Non-pigmented ciliary epithelial cell (primary cell): Measurements from ENCODE around the gene CBFA2T3.

Experiments
- DNase-seq: peaks from one replicate; pipeline ENCODE4 v3.0.0-alpha.2; 2010; ENCODE audit warnings: low read depth

Gene CBFA2T3

GRCh38 chr16:88938777-88939244, 38.2 kb downstream of the CBFA2T3 start:
- no peak for DNase-seq

GRCh38 chr16:88938119-88938776, 38.8 kb downstream of the CBFA2T3 start:
- no peak for DNase-seq

- no peak for DNase-seq
These were observed 39.8 kb downstream of the CBFA2T3 start for GRCh38 chr16:88937206-88937621.

DNA sequence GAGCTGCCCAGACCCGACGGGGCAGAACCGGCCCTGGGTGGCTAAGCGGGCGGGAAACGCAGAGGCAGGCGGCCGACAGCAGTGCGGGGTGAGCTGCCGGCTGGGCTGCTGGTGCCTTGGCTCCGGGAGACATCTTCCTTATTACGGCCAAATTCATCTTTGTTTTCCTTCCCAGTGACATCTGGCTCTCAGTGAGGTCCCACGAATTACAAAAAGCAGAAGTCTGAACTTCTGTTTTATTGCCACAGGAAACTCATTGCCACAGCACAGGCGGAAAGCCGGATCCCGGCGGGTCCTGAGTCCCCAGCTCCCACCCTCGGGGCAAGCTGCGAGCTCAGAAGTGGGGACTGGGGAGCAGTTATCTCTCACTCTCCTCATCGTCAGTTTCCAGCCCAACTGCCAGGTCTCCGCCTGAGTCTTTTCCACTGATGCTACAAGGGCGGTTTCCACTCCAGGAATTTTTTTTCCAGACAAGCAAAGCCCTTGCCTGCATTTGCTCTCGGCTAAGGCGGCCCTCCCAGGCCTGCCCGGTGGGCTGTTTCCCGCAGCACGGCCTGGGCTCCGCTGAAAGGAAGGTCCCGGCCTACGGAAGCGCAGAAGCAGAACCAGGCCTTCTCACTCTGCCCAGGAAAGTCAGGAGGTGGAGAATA, 40.3 kb downstream of the CBFA2T3 start:
- no peak for DNase-seq

- DNase-seq, result no peak
These were observed 40.9 kb downstream of the CBFA2T3 start for GRCh38 chr16:88936008-88936555.

DNA sequence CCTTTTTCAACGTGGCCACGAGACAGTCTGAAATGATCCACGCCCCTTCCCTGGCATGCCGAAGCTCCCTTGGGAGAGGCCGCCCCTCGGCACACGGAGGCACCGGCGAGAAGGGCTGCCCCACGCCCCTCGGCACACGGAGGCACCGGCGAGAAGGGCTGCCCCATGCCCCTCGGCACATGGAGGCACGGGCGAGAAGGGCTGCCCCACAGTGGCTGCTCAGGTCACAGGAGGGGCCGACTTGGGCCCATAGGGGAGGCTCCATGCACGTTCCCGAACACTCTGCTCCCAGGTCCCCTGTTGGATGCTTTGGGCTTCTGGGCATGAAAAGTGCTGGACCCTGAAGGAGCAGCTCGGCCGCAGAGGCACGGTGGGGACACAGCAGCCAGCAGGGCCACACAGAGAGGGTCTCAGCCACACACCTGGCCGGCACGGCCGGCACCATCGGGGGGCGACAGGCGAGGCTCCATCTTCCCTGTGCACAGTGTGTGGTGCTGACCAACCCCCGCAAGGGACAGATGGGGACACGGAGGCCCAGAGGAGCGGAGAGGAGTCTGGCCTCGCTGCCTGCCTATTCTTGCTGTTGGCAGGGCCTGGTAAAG, 42.8 kb downstream of the CBFA2T3 start:
- DNase-seq, result no peak

DNA sequence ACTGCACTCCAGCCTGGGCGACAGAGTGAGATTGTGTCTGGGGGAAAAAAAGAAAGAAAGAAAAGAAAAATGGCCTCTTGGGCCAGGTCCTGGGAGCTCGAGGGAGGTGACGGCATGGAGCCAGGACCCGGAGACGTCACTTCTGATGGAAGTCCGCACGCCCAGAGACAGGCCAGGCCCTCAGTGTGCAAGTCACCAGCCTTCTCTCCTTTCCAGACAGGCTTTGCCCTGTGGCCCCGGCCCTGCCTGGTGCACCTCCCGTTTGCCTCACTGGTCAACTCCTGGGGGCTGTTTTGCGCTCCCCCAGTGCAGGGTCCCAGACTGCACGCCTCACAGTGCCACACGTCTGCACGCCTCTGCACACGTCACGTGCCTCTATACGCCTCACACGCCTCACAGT, 44.1 kb downstream of the CBFA2T3 start:
- DNase-seq, result no peak

GRCh38 chr16:88931936-88932335, 45.1 kb downstream of the CBFA2T3 start:
- no peak for DNase-seq

GRCh38 chr16:88931373-88931900, 45.6 kb downstream of the CBFA2T3 start:
- DNase-seq, result no peak

DNA sequence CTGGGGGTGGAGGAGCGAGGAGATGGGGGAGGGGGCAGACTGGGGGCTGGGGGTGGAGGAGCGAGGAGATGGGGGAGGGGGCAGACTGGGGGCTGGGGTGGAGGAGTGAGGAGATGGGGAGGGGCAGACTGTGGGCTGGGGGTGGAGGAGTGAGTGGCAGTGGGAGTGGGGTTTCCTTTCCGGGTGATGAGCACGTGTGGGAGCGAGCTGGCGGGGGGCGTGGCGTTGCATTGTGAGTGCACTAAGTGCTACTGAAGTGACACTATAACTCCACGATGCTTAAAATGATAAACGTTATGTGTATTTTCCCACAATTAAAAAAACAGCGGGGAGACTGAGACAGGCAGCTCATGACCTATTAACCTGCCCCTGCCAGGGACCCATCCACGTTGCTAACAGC, 46.3 kb downstream of the CBFA2T3 start:
- no peak for DNase-seq

- DNase-seq, result no peak
These were observed 47.9 kb downstream of the CBFA2T3 start for GRCh38 chr16:88929091-88929445.

DNA sequence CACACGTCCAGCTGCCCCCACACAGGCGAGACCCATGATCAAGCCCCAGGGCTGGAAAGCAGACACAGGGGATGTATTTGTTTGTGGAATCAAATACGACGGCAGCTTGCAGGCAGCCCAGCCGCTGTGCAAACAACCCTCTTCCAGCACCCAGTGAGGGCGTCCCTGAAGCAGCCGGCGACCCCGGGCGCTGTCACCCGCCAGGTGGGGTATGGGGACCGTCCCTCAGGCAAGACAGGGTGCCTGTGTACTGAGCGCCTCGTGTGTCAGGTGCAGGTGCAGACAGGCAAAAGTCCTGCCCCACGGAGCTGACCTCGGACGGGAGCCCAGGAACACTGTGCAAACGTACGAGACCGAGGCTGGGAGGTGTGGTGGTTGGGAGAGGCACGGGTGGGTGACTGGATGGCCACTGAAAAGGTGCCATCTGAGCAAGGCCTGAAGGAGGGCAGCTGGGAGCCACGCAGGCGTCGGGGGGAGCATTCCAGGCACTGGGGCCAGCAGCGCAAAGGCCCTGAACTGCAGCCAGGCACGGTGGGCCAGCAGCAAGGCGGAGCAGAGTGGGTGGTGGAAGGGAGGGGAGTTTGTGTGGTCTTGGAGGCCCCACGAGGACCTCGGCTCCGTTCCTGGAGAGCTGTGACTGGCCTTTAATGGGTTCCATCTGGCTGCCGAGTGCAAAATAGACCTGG, 48.5 kb downstream of the CBFA2T3 start:
- DNase-seq, result no peak

GRCh38 chr16:88927661-88928060, 49.3 kb downstream of the CBFA2T3 start:
- DNase-seq, result no peak

- no peak for DNase-seq
These were observed 50.0 kb downstream of the CBFA2T3 start for GRCh38 chr16:88927010-88927409.

DNA sequence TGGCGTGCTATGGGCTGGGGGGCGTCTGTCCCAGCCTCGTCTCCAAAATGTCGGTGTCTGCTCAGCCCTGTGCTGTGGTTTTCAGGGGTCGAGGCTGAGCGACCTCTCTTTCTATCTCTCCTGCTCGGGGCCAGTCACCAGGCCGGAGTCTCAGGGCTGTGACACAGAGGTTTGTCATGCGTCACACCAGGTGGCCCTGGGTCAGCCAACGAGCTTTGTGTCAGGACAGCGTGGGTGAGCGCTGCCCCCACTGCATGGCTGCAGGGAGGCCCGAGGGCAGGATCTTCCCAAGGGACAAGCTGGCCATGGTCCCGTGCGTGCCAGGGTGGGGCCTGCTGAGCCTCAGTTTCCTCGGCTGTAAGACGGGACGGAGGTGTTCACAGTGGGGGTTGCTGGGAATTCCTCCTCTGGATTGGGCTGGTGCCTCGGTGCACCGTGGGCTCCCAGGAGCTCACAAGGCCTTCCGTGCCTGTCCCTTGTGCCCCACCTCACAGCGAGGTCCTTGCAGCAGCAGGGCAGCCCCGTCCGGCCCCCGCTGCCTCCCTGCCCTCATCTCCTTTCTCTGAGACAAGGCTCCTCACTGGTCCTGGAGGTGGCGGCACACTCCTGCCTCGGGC, 50.5 kb downstream of the CBFA2T3 start:
- no peak for DNase-seq

DNA sequence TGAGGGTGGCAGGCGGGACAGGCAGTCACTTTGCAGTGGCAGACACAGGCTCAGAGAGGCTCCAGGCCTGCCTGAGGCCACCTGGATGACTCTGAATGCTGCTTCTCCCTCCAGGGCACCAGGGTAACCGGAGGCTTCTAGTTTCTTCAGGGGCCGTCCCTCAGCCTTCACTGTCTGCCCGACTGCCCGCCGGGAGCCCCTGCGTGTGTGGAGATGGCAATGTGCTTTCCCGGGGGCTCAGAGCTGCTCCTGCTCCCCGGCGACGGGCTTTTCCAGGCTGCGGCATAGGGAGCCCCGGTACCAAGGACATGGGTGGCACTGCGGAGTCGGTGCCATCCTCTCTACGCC, 51.5 kb downstream of the CBFA2T3 start:
- no peak for DNase-seq

- DNase-seq, result peak; percentile 41
These were observed 52.0 kb downstream of the CBFA2T3 start for GRCh38 chr16:88924834-88925539.

DNA sequence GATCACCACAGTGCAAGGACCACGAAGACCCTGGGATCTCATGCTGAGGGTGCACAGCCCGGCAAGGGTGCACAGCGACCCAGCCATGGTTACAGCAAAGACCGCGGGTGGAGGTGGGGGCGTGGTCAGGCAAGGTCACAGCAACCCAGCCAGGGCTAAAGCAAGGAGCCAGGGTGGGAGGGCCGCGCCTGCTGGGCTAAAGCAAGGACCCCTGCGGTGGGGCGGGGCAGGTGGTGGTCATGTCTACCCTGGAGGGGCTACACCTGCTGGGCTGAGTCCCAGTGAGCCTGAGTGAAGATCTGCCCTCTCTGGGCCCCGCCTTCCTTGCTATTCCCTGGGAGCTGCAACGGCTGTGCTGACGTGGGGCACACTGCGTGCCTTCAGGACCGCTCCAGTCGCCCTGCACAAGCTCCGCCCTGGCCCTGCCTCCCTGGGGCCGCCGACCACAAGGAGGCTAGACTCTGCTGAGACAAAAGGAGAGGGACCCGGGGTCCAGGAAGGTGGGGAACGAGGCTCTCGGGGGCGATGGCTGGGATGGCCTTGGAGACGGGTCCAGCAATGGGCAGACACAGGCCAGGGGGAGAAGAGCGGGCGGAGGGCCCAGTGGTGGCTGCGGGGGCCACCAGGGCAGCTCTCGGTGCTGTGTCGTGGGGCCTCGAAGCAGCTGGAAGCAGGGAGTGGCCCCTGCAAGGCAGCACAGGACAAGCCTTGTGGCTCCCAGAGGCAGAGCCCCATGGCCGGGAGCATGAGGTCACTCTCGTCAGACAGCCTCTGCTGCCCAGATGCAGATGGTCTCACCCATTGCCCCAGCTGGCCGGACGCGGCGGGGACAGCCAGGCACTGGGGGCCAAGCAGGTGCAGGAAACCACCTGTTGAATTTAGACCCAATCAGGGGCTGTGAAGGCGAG, 52.8 kb downstream of the CBFA2T3 start:
- no peak for DNase-seq

DNA sequence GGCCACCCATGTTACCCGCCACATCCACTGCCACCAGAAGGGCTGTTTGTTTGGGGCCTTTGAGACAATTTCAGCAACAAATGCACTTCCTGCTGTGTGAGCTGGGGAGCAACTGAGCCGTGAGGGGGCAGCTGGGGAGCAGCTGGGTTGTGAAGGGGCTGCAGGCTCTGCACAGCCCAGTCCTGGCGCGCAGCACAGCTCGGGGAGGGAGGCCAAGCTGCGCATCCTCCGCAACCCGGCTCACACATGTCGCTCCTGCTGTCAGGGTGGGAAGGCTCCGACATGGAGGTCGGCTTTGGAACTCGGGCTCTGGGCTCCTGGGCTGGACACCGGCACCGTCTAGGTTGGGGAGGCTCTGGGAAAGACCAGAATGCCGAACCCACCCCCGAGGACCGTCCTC, 53.6 kb downstream of the CBFA2T3 start:
- no peak for DNase-seq

DNA sequence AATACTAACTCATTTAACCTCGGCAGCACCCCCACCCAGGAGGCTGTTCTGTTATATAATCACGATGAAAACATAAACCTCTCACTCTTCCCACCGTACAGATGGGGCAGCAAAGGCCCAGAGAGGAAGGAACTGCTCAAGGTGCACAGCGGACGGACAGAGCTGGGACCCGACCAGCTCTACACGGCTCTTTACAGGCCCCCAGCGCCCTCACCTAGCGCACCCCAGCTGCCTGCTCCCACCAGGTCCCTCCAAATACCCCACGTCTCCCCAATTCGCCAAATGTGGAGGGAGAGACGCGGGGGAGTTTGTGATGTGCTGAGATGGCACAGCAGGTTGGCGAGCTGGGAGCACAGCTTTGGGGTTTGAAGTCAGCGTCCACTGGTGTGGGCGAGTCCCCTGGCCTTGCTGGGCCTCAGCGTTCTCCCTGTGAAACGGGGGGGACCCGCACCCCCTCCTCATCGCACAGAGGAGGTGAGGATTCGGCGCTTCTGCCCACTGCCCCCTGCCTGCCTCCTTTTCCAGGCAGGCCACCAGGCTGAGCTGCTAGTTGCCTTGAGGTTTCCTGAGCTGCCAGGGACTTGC, 54.1 kb downstream of the CBFA2T3 start:
- no peak for DNase-seq
